Measurements from ENCODE around the gene SEMA4C. TPM values are rescaled to one million over a fixed set of nuclear protein-coding genes. Genes with fewer than 3 reads are reported as not detected.

The SEMA4C gene
- total and polyA plus RNA-seq, 3 donors from 2014 or later: 10.5 to 17.6 (median 11.4) TPM

DNA sequence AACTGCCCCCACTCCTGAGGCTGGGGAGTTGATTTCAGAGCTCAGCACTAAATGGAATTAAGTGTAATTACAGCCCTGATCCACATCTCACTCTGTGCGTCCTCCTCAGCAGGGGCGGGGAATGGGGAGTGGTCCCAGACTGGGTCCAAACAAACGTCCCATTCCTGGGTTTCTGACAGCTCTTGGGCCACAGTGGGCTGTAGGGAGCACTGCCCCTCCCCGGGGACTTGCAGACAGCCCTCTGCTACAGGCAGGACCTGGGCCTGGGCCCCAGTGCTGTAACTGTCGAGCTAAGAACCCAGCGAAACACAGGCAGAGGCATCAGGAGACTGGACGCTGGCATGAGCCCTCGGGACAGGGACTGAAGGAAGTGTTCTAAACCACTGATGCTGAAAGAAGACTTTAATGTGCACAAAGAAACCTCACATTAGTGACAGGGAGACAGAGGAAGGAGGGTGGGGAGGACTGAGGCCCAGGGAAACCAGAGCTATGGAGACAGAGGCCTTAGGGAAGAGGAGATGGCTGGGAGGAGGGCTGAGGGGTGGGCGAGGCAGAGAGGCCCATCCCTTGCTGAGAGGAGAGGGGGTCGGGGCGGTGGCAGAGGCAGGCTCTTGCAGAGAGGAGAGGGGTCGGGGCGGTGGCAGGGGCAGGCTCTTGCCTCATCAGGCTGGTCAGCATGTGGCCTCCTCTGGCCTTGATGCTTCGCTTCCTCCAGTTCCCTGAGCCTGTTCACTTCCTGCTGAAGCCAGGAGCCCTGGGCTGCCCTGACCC, 5.8 kb upstream of the SEMA4C start:
- no peaks in the 10 kb centered on the region for H3K36me3 ChIP-seq (ENCODE audit: low read depth, missing control alignments)
- H3K27me3 ChIP-seq: no peaks in the 10 kb centered on the region
- H3K4me1 ChIP-seq: peaks cover 6% of the 10 kb centered on the region
- H3K4me3 ChIP-seq: no peak overlapping the region
- TF ChIP-seq POLR2A (IDR thresholded peaks at IDR 0.05): no peak
- TF ChIP-seq, protein P1, sequence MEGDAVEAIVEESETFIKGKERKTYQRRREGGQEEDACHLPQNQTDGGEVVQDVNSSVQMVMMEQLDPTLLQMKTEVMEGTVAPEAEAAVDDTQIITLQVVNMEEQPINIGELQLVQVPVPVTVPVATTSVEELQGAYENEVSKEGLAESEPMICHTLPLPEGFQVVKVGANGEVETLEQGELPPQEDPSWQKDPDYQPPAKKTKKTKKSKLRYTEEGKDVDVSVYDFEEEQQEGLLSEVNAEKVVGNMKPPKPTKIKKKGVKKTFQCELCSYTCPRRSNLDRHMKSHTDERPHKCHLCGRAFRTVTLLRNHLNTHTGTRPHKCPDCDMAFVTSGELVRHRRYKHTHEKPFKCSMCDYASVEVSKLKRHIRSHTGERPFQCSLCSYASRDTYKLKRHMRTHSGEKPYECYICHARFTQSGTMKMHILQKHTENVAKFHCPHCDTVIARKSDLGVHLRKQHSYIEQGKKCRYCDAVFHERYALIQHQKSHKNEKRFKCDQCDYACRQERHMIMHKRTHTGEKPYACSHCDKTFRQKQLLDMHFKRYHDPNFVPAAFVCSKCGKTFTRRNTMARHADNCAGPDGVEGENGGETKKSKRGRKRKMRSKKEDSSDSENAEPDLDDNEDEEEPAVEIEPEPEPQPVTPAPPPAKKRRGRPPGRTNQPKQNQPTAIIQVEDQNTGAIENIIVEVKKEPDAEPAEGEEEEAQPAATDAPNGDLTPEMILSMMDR (IDR thresholded peaks at IDR 0.05): no peak
- WGBS, 2 donors: 80 to 85% methylated on average over 12 to 14 of the region's 14 CpGs
- H3K27ac ChIP-seq: no peak overlapping the region
- intact Hi-C loops (cut with DNase I; ENCODE audit: low total_unique reads): no loop called here
- no peaks in the 10 kb centered on the region for H3K9me3 ChIP-seq
- DNase-seq: no peak

DNA sequence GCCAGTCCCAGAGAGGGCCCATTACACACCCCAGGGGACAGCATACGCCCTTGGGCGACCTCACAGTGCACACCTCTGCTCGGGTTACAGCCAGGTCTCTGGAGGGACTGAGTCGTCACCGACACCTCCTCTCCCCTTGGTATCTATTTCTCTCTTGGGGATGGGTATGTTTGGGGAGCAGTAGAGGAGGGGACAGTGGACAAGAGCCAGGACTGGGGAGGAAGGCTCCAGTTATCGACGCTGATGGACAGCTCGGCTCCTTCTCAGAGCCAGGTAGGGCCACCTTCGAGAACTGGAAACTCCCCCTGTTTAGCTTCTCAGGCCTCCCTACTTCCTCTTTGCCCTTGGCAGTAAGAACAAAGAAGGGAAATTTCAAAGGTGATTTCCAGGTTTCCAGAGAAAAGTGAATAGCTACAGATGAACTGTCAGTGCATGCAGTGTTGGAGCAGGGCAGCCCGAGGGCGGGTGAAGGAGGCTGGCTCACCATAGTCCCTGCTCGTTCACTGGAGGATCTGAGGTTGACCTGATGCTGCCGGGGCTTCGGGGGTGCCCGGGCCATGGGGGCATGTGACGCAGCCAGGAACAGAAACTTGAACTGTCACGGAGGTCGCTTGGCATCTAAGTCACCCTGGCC, 4.4 kb upstream of the SEMA4C start:
- intact Hi-C loops (cut with DNase I; ENCODE audit: low total_unique reads): no loop called here
- H3K9me3 ChIP-seq: no peaks in the 10 kb centered on the region
- no peak for DNase-seq
- peaks cover 12% of the 10 kb centered on the region for H3K4me1 ChIP-seq
- 55 to 74% methylated on average over 18 of the region's 18 CpGs for WGBS, 2 donors
- no peaks in the 10 kb centered on the region for H3K27me3 ChIP-seq
- H3K27ac ChIP-seq: no peak overlapping the region
- H3K36me3 ChIP-seq (ENCODE audit: low read depth, missing control alignments): no peaks in the 10 kb centered on the region
- TF ChIP-seq, protein P1 (IDR thresholded peaks at IDR 0.05): no peak
- no peak for TF ChIP-seq POLR2A (IDR thresholded peaks at IDR 0.05)
- H3K4me3 ChIP-seq: no peak overlapping the region

DNA sequence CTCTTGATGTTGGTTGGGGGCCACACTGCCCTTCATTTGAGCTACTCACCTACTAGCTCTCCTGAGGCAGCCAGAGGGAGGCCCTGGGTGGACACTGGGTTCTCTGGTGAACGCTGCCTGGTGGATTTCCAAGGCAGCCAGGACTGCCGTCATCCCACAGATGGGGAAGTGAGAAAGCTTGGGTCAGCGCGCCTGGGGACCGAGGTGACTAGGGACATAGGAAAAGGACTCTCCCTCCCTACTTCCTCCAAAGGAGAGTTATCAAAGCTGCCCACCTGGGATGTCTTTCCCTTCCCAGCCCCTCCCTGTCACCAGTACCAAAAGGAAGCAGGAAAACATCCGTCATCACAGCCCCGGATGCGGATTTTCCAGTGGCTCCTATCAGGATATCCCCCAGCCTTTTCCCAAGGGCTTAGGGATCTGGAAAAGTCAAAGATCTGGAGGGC, 3.8 kb upstream of the SEMA4C start:
- Histone ChIP-seq H3K36me3 (ENCODE audit: low read depth, missing control alignments) (no peaks in the 10 kb centered on the region), H3K27ac (peak overlapping the region in 1 of 2 donors; percentile 12), H3K4me1 (peaks cover 10% of the 10 kb centered on the region), H3K9me3 (no peaks in the 10 kb centered on the region), H3K4me3 (no peak overlapping the region), H3K27me3 (no peaks in the 10 kb centered on the region)
- 51 to 65% methylated on average over 5 to 8 of the region's 8 CpGs for WGBS, 2 donors
- peak; percentile 46 for DNase-seq
- no peak for TF ChIP-seq POLR2A (IDR thresholded peaks at IDR 0.05)
- TF ChIP-seq, protein P1 (IDR thresholded peaks at IDR 0.05): no peak
- intact Hi-C loops (cut with DNase I; ENCODE audit: low total_unique reads): no loop called here

DNA sequence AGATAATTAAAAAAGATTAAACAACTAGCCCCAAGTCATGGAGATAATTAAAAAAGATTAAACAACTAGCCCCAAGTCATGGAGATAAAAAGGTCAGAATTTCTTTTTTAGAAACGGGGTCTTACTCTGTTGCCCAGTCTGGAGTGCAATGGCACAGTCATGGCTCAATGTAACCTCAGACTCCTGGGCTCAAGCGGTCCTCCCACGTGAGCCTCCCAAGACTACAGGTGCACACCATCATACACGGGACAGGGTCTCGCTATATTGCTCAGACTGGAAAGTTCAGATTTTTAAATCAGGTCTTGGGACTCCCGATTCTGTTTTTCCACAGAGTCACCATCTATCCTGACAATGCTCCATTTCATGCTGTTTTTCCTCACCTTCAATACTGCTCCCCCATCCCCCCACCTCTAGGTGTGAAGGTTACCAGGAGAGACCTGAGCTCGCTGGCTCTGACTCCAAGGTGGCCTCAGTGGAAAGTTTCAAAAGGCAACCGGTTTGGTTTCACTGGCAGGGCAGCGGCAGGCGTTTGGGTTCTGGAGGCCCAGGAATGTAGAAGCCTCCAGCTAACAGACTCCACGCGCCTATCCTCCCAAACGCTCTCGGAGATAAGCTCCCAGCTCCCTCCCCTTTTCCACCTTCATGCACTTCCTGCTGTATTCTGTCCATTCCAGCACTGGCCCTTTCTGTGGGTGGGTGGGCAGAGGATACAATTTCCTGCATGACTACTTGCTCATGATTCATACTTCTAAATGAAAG, 2.9 kb upstream of the SEMA4C start:
- no peaks in the 10 kb centered on the region for H3K27me3 ChIP-seq
- WGBS, 2 donors: 72 to 83% methylated on average over 14 of the region's 14 CpGs
- TF ChIP-seq POLR2A (IDR thresholded peaks at IDR 0.05): no peak
- TF ChIP-seq, protein P1 (IDR thresholded peaks at IDR 0.05): no peak
- H3K36me3 ChIP-seq (ENCODE audit: low read depth, missing control alignments): no peaks in the 10 kb centered on the region
- no peak overlapping the region for H3K27ac ChIP-seq
- intact Hi-C loops (cut with DNase I; ENCODE audit: low total_unique reads): no loop called here
- H3K4me1 ChIP-seq: peaks cover 10% of the 10 kb centered on the region
- H3K9me3 ChIP-seq: no peaks in the 10 kb centered on the region
- no peak for DNase-seq
- no peak overlapping the region for H3K4me3 ChIP-seq

Measured in testis (tissue), 3 donors.